OCI-LY1 (cell line): Measurements from ENCODE around the gene OLFM1.

Experiments
- H2AFZ ChIP-seq: fragments of 200-600 bp; sonication (generic), shearing (Covaris generic); 2 replicates; pipeline ENCODE4 v1.6.0; 2014; ENCODE audit warnings: antibody characterized with exemption, mild to moderate bottlenecking, low read length
- H3F3A ChIP-seq: fragments of 200-600 bp; sonication (generic), shearing (Covaris generic); 2 replicates; pipeline ENCODE4 v1.6.0; 2014; ENCODE audit warnings: mild to moderate bottlenecking, antibody characterized with exemption, low read length, moderate library complexity; ENCODE audit not compliant: insufficient read depth
- H3K27ac ChIP-seq: fragments of 200-600 bp; sonication (generic); 2 replicates; pipeline ENCODE4 v1.5.1; 2014; ENCODE audit warnings: low read length, mixed run types, mild to moderate bottlenecking, low read depth; ENCODE audit not compliant: poor library complexity, severe bottlenecking
- H3K27me3 ChIP-seq: fragments of 200-600 bp; sonication (generic); 2 replicates; pipeline ENCODE4 v1.6.0; 2014; ENCODE audit warnings: antibody characterized with exemption, mild to moderate bottlenecking, low read length, moderate library complexity; ENCODE audit not compliant: insufficient read depth
- H3K36me3 ChIP-seq: fragments of 200-600 bp; sonication (generic); 2 replicates; pipeline ENCODE4 v1.6.1; 2014; ENCODE audit warnings: mild to moderate bottlenecking, antibody characterized with exemption, low read length, moderate library complexity, mixed read lengths; ENCODE audit not compliant: insufficient read depth
- H3K4me1 ChIP-seq: fragments of 200-600 bp; sonication (generic); 2 replicates; pipeline ENCODE4 v1.5.1; 2014; ENCODE audit warnings: mild to moderate bottlenecking, low read length, moderate library complexity; ENCODE audit not compliant: insufficient read depth, severe bottlenecking
- H3K4me2 ChIP-seq: fragments of 200-600 bp; sonication (generic), shearing (Covaris generic); 2 replicates; pipeline ENCODE4 v1.6.1; 2014; ENCODE audit warnings: low read length
- H3K4me3 ChIP-seq: fragments of 200-600 bp; sonication (generic); 2 replicates; pipeline ENCODE4 v1.5.1; 2014; ENCODE audit warnings: low read length, low read depth, mild to moderate bottlenecking, mixed read lengths; ENCODE audit not compliant: poor library complexity, severe bottlenecking
- H3K79me2 ChIP-seq: fragments of 200-600 bp; shearing (Covaris generic); 2 replicates; pipeline ENCODE4 v1.6.1; 2016; ENCODE audit warnings: mixed run types, low read length, mixed read lengths; ENCODE audit not compliant: insufficient read depth
- H3K9ac ChIP-seq: fragments of 200-600 bp; sonication (generic), shearing (Covaris generic); 2 replicates; pipeline ENCODE4 v1.6.1; 2014; ENCODE audit warnings: mild to moderate bottlenecking, low read length, mixed read lengths
- H3K9me2 ChIP-seq: fragments of 200-600 bp; sonication (generic), shearing (Covaris generic); 2 replicates; pipeline ENCODE4 v1.6.1; 2014; ENCODE audit warnings: low read depth, mild to moderate bottlenecking, low read length, mixed read lengths
- H3K9me3 ChIP-seq: fragments of 200-600 bp; shearing (Covaris generic); 2 replicates; pipeline ENCODE4 v1.6.1; 2014; ENCODE audit warnings: low read length, mixed read lengths
- H4K20me1 ChIP-seq: fragments of 200-600 bp; sonication (generic), shearing (Covaris generic); 2 replicates; pipeline ENCODE4 v1.6.0; 2016; ENCODE audit warnings: mild to moderate bottlenecking, low read length; ENCODE audit not compliant: insufficient read depth
- CTCF ChIP-seq: fragments of 200-600 bp; sonication (generic), shearing (Covaris generic); IDR thresholded peaks from 2 replicates; pipeline ENCODE4 v1.5.1; 2017; ENCODE audit warnings: mild to moderate bottlenecking, antibody characterized with exemption, low read length, moderate library complexity, mixed read lengths
- EZH2 ChIP-seq: fragments of 200-600 bp; sonication (generic), shearing (Covaris generic); IDR thresholded peaks from 2 replicates; pipeline ENCODE4 v1.8.0; 2017; ENCODE audit warnings: borderline replicate concordance, mixed run types, mild to moderate bottlenecking, antibody characterized with exemption, low read length, moderate library complexity, mixed read lengths

OLFM1 gene

GRCh38 chr9:135101926-135102325, 14.5 kb downstream of the OLFM1 start:
- TF ChIP-seq CTCF, result no peak
- TF ChIP-seq EZH2, result no peak
- Histone ChIP-seq H3K4me2 (no peak overlapping the region), H4K20me1 (no peaks in the 10 kb centered on the region), H3F3A (no peaks in the 10 kb centered on the region), H3K9ac (no peak overlapping the region), H3K9me3 (no peaks in the 10 kb centered on the region), H3K27ac (no peak overlapping the region), H3K79me2 (no peaks in the 10 kb centered on the region), H3K4me3 (no peak overlapping the region), H3K4me1 (no peaks in the 10 kb centered on the region), H2AFZ (no peak overlapping the region), H3K36me3 (no peaks in the 10 kb centered on the region), H3K9me2 (no peaks in the 10 kb centered on the region), H3K27me3 (peaks cover 3% of the 10 kb centered on the region)

GRCh38 chr9:135102331-135102730, 14.9 kb downstream of the OLFM1 start:
- Histone ChIP-seq H3F3A (no peaks in the 10 kb centered on the region), H3K4me2 (no peak overlapping the region), H3K9ac (no peak overlapping the region), H2AFZ (no peak overlapping the region), H3K9me3 (no peaks in the 10 kb centered on the region), H3K79me2 (no peaks in the 10 kb centered on the region), H3K36me3 (no peaks in the 10 kb centered on the region), H3K27ac (no peak overlapping the region), H3K4me1 (no peaks in the 10 kb centered on the region), H3K27me3 (peaks cover 3% of the 10 kb centered on the region), H4K20me1 (no peaks in the 10 kb centered on the region), H3K4me3 (no peak overlapping the region), H3K9me2 (no peaks in the 10 kb centered on the region)
- TF ChIP-seq EZH2 (no peak), CTCF (no peak)

GRCh38 chr9:135103001-135103446, 15.6 kb downstream of the OLFM1 start:
- no peaks in the 10 kb centered on the region for H3F3A ChIP-seq
- no peak overlapping the region for H3K27ac ChIP-seq
- no peaks in the 10 kb centered on the region for H3K36me3 ChIP-seq
- peaks cover 3% of the 10 kb centered on the region for H3K27me3 ChIP-seq
- H3K4me2 ChIP-seq, result no peak overlapping the region
- H2AFZ ChIP-seq, result no peak overlapping the region
- no peak for TF ChIP-seq CTCF
- no peak for TF ChIP-seq EZH2
- H3K4me1 ChIP-seq, result no peaks in the 10 kb centered on the region
- no peak overlapping the region for H3K4me3 ChIP-seq
- no peaks in the 10 kb centered on the region for H3K9me2 ChIP-seq
- no peaks in the 10 kb centered on the region for H3K9me3 ChIP-seq
- no peaks in the 10 kb centered on the region for H4K20me1 ChIP-seq
- H3K79me2 ChIP-seq, result no peaks in the 10 kb centered on the region
- no peak overlapping the region for H3K9ac ChIP-seq
